ENCODE measurements around the gene ZDHHC7. TPM values are rescaled to one million over a fixed set of nuclear protein-coding genes. Genes with fewer than 3 reads are reported as not detected.

Gene ZDHHC7
- total RNA-seq, 1 experiment from 2014 or later = 39.1 TPM

DNA sequence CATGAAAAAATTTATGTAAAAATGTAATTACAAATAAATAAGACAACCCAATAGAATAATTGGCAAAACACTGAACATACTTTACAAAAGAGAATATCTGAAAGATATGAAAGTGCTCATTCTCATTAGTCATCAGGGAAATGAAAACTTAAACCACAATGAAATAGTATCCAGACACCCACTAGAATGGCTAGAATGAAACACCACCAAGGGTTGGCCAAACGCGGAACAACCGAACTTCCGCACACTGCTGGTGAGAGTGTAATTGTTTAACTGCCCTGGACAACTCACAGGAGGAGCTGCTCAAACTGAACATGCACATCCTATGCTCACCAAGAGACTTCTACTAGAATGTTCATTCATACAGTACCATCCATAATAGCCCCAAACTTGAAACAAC lies 5.8 kb upstream of the ZDHHC7 start:
- Histone ChIP-seq H3K79me1 (ENCODE audit: insufficient read depth, low read depth, low read length, poor library complexity, severe bottlenecking) (no peaks in the 10 kb centered on the region), H4K8ac (replicated peaks; ENCODE audit: insufficient read length, low read depth, low read length) (no peak overlapping the region), H2AK5ac (ENCODE audit: insufficient read length, low read length) (no peak overlapping the region), H3K27me3 (ENCODE audit: insufficient read depth, low read length) (no peaks in the 10 kb centered on the region; the same call in 1 of the 2 replicates), H3K56ac (ENCODE audit: insufficient read length, low read depth, low read length) (no peak overlapping the region), H3K23me2 (ENCODE audit: insufficient read length, low read depth, low read length, poor library complexity, severe bottlenecking) (no peaks in the 10 kb centered on the region), H3K23ac (ENCODE audit: insufficient read length, low read depth, low read length) (no peak overlapping the region), H2BK12ac (ENCODE audit: insufficient read length, low read depth, low read length) (no peak overlapping the region), H2BK120ac (ENCODE audit: low read depth, low read length, poor library complexity, severe bottlenecking) (no peak overlapping the region), H2BK5ac (ENCODE audit: insufficient read length, low read length) (no peak overlapping the region), H3K9me3 (ENCODE audit: control insufficient read depth, low read depth, low read length) (no peaks in the 10 kb centered on the region), H3T11ph (ENCODE audit: low read length) (no peak overlapping the region), H3K14ac (ENCODE audit: insufficient read depth, low read length) (no peak overlapping the region), H4K5ac (ENCODE audit: insufficient read length, low read depth, low read length) (no peak overlapping the region), H3K4me1 (ENCODE audit: insufficient read depth, low read length) (no peaks in the 10 kb centered on the region), H3K4me2 (ENCODE audit: insufficient read depth, insufficient read length, low read length) (no peak overlapping the region), H2AFZ (ENCODE audit: low read length) (no peak overlapping the region), H2BK15ac (ENCODE audit: low read depth, low read length) (no peak overlapping the region), H3K4ac (ENCODE audit: low read depth, low read length) (no peak overlapping the region), H4K91ac (ENCODE audit: insufficient read length, low read depth, low read length) (no peak overlapping the region), H3K27ac (ENCODE audit: insufficient read length, low read depth, low read length) (no peak overlapping the region), H3K18ac (ENCODE audit: insufficient read length, low read depth, low read length) (no peak overlapping the region), H2BK20ac (ENCODE audit: low read depth, low read length, poor library complexity, severe bottlenecking) (no peak overlapping the region), H3K9ac (ENCODE audit: extremely low read depth, insufficient read length, low read length) (no peak overlapping the region), H3K79me2 (ENCODE audit: insufficient read depth, low read length) (no peaks in the 10 kb centered on the region), H4K20me1 (ENCODE audit: control insufficient read depth, insufficient read depth, insufficient read length) (no peaks in the 10 kb centered on the region)
- H3K4me3 Mint-ChIP-seq = no peak overlapping the region
- WGBS (ENCODE audit: extremely low coverage, insufficient read length, low lambda C conversion rate) = no CpG with 5 or more reads among the region's 4 CpGs
- no peak for DNase-seq
- no peak for TF ChIP-seq CTCF (conservative IDR thresholded peaks at IDR 0.05)
- H3K36me3 Mint-ChIP-seq (ENCODE audit: insufficient read depth in 1 of 3, low read depth in 3 of 3) = no peaks in the 10 kb centered on the region
- H3K9me3 Mint-ChIP-seq = no peaks in the 10 kb centered on the region
- H3K4me1 Mint-ChIP-seq = peaks cover 0 to 3% of the 10 kb centered on the region in 2 experiments; a peak in 1 of 4 replicates
- H3K27me3 Mint-ChIP-seq (ENCODE audit: low read depth) = peaks cover 31% of the 10 kb centered on the region
- no peak overlapping the region for H3K27ac Mint-ChIP-seq

All from H9 (cell line).